ENCODE measurements around the gene PLD1.

Gene PLD1

DNA sequence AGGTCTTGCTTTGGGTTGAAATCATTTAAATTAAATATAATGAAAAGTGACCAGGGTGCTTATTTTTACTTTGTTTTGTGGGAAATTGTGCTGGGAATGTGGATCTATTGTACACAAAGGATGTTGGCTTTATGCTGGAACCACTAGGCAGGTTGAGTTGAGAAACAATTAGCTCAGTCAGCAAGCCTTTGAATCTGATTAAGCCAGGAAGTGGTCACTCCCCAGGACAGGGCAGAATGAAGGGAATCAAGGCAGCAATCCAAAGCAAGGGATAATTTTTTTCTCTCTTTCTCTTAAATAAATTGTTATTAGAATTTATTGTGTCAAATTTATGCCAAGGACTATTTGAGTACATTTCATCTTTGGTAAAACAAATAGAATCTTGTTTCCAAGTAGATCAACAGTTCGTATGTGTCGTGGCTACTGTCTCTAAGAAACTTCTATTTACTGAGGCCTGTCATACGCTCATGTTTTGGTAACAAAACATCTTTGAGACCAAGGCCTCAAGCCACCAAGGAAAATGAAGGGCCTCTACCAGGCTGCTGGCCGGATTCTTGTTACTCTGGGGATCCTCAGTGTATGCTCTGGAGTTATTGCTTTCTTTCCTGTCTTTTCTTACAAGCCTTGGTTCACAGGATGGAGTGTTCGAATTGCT is 32.7 kb upstream of the PLD1 start, which contains the start of gene TMEM212:
Gene TMEM212 (plus strand): TSS at position 486 of the 655 bp plus-strand sequence. CDS start 35 bp downstream, at position 521.
- DNase-seq (ENCODE audit: low read depth) = peak; percentile 80
- H3K4me3 ChIP-seq (replicated peaks; ENCODE audit: low read depth, low read length) = no peak within 1 kb of the TSS
- TF ChIP-seq, protein P1, sequence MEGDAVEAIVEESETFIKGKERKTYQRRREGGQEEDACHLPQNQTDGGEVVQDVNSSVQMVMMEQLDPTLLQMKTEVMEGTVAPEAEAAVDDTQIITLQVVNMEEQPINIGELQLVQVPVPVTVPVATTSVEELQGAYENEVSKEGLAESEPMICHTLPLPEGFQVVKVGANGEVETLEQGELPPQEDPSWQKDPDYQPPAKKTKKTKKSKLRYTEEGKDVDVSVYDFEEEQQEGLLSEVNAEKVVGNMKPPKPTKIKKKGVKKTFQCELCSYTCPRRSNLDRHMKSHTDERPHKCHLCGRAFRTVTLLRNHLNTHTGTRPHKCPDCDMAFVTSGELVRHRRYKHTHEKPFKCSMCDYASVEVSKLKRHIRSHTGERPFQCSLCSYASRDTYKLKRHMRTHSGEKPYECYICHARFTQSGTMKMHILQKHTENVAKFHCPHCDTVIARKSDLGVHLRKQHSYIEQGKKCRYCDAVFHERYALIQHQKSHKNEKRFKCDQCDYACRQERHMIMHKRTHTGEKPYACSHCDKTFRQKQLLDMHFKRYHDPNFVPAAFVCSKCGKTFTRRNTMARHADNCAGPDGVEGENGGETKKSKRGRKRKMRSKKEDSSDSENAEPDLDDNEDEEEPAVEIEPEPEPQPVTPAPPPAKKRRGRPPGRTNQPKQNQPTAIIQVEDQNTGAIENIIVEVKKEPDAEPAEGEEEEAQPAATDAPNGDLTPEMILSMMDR (IDR thresholded peaks at IDR 0.05; ENCODE audit: low read length, missing control alignments) = no peak

DNA sequence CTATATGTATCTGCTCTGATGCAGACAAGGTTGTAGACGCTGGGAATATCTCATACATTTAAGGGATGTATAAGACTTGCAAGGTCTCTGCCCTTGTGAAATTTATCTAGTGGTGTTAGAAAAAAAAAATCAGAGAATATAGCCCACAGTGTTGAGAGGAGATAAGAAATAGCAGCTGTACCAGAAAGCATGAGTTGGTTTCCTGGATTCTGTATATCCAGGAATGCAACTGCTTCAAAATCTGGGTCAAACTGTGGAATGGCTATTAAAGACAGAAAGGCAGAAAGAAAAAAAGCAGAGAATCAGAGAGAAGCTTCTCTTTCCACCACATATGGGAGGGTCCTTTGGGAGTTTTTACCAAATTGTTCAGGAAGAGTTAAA is 31.3 kb upstream of the PLD1 start:
- TF ChIP-seq, protein P1 (IDR thresholded peaks at IDR 0.05; ENCODE audit: low read length, missing control alignments) = no peak
- DNase-seq (ENCODE audit: low read depth) = peak; percentile 86
- H3K4me3 ChIP-seq (replicated peaks; ENCODE audit: low read depth, low read length) = no peak overlapping the region

DNA sequence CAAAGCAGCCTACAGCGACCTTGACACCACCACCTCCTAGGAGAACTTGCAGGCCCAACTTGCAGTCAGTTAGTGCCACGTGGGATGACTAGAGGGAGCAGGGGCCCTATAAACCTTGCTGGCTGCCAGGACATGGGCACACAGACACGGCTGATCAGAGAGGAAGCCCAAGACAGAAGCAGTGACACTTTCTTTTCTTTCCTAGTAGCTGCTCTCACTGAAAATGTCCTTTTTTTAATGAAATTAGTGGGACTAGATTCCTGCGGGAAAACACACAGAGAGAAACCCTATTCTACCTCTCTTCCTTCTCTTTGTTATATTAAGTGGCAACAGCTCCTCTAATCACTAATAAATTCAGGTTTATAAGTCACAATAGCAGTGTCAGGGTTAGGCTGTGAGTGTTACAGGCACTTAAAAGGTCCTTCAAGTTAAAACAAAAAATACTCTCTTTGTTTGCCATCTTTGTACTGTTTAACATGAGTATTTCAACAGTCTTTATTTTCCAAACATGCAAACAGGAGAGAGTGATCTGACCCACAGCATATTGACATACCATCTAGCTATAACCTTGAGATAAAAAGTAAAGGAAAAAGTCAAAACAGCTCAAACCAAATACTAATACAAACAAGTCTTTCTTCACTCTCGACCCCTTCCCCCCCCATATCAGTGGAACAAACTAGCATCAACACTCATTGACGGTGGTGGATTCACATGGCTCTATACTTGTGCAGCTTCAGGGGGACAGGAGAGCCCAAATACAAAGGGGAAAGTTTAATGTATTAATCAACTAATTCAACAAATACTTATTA is 30.7 kb upstream of the PLD1 start:
- TF ChIP-seq, protein P1 (IDR thresholded peaks at IDR 0.05; ENCODE audit: low read length, missing control alignments) = no peak
- H3K4me3 ChIP-seq (replicated peaks; ENCODE audit: low read depth, low read length) = no peak overlapping the region
- DNase-seq (ENCODE audit: low read depth) = no peak

DNA sequence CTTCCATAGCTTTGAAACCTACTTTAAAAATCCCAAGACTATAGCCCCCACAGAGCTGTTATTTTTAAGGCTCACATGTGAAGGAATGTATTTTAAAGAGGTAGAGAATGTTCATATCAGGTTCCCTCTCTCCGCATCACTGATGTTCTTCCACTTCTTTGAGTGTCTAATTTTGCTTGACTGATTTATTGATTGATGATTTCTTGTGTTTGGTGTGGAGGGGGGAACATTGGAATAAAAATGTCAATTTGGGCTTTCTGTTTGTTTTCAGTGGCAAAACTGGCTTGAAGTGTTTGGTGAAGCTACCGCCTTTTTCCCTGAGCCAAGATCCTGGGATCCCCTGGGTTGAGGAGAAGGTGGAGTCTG is 30.1 kb upstream of the PLD1 start:
- TF ChIP-seq, protein P1 (IDR thresholded peaks at IDR 0.05; ENCODE audit: low read length, missing control alignments) = no peak
- DNase-seq (ENCODE audit: low read depth) = no peak
- H3K4me3 ChIP-seq (replicated peaks; ENCODE audit: low read depth, low read length) = no peak overlapping the region

DNA sequence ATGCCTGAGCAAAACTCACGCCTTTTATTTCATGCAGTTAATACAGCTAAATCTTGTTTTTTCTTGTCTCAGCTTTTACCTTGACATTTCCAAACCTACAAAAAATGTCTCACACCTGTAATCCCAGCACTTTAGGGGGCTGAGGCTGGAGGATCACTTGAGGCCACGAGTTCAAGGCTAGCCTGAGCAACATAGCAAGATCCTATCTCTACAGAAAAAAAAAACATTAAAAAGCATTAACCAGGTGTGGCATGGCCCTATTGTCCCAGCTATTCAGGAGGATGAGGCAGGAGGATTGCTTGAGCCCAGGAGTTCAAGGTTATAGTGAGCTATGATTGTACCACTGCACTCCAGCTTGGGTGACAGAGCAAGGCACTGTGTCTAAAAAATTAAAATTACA is 29.0 kb upstream of the PLD1 start:
- TF ChIP-seq, protein P1 (IDR thresholded peaks at IDR 0.05; ENCODE audit: low read length, missing control alignments) = no peak
- H3K4me3 ChIP-seq (replicated peaks; ENCODE audit: low read depth, low read length) = no peak overlapping the region
- DNase-seq (ENCODE audit: low read depth) = no peak

DNA sequence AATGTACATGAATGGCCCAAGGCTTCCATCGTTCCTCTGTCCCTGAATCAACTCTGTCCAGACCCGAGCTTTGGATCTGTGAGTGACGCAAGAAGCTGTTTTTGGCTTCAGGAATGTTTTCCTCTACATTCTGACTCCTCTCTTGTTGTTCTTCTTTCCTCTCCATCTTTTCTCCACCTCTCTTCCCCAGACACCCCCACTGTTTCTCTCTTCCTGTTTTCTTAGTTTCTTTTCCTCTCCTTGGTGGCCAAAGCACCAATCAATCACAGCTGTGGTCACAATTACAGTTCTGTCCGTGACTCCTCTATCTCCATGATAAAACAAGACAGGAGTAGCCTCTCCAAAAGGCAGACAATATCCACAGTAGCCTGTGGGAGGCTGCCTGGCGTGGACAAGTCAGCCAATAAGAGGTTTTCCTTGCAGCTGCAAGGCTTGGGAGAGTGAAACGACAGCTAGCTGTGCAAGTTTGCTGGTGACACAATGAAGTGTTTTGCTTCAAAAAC is 28.0 kb upstream of the PLD1 start:
- DNase-seq (ENCODE audit: low read depth) = peak; percentile 96

More for the DNA sequence above, 28.0 kb upstream of the PLD1 start:
- TF ChIP-seq, protein P1 (IDR thresholded peaks at IDR 0.05; ENCODE audit: low read length, missing control alignments) = peak; percentile 22
- peak overlapping the region; percentile 30 for H3K4me3 ChIP-seq (replicated peaks; ENCODE audit: low read depth, low read length)

Measured in fibroblast of pulmonary artery (primary cell).